GM19035 (cell line): ENCODE measurements around the gene HEXIM2.

Source experiments
- ATAC-seq: cut with Tn5 transposase; IDR thresholded peaks from one replicate; pipeline ENCODE4 v1.9.1; 2021; ENCODE audit not compliant: unreplicated experiment

Gene HEXIM2

DNA sequence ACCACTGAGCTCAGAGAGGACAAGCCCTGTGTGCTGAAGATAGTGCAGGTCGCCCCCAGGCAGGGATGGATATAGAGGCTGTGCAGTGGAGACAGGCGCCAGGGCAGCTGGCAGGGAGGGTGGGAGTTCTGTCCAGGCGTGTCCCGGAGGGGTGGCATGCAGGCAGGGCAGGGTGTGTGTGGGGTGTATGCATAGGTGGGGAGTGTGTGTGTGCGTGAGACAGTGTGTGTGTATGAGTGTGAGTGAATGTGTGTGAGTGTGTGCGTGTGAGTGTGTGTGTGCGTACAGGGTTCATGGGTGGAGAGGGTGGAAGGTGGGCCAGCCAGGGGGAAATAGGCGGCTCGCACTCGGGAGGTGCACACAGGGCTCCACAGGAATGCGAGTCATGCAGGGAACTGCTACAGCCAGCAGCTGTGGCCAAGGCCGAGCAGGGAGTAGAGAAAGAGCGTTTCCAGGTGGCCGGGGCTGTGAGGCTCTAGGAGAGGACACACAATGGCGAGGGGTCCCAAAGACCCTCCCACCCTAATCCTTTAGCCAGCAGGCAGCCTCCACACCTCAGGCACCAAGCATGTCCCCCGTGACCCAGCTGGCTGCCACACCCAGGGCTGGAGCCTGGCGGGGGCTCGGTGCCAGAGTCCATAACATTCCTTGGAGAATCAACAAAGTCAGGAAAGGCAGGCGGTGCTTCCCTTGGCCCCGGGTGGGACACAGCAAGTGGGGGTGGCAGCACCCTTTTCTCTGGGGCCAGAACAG lies 34.0 kb upstream of the HEXIM2 start:
- ATAC-seq: no peak

DNA sequence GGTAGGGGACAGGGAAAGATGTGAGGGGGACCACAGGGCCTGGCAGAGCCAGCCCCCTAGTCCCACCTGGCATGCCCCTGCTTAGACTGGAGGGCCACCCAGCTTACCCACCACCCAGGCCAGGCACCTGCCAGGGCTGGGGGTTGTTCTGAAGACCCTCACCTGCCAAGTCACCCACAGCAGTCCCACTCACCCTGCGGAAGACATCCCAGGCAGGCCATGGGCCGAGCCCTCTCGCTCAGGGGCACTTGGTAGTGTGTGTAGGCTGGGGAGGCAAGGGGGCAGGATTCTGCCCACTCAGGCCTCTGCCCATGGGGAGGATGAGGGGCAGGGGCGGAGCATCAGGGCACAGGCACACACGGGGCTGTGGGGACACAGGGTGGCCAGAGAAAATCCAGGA lies 33.3 kb upstream of the HEXIM2 start:
- no peak for ATAC-seq

DNA sequence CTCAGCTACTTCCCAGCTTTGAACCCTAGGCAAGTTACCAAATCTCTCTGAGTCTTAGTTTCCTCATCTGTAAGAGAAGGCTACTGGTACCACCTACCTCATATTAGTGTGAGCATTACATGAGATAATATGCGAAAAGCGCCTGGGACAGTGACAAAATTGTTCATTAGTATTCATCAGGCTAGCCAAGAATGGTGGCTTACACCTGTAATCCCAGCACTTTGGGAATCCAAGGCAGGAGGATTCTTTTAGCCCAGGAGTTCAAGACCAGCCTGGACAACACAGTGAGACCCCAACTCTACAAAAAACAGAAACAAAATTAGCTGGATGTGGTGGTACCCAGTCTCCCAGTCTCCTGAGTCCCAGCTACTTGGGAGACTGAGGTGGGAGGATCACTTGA lies 32.7 kb upstream of the HEXIM2 start:
- no peak for ATAC-seq

DNA sequence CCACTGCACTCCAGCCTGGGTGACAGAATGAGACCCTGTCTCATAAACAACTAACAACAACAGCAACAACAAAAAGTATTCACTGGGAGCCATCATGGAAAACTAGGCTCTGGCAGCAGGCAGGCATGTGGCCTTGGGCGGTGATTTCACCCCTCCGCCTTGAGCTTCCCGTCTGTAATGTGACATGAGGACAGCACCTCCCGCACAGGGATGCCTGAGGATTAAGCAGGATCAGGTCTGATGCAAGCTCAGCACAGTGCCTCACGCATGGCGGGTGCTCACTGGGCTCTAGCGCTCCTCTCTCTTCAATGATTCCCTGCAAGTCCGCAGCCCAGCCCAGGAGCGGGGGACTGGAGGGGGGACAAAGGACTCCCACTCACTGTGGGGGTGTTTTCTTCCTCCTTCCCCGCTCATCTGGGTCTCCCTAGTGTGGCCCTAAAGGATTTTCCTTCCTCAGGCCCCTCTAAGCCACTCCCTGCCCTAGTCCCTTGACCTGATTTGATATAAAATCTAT lies 32.2 kb upstream of the HEXIM2 start:
- no peak for ATAC-seq

DNA sequence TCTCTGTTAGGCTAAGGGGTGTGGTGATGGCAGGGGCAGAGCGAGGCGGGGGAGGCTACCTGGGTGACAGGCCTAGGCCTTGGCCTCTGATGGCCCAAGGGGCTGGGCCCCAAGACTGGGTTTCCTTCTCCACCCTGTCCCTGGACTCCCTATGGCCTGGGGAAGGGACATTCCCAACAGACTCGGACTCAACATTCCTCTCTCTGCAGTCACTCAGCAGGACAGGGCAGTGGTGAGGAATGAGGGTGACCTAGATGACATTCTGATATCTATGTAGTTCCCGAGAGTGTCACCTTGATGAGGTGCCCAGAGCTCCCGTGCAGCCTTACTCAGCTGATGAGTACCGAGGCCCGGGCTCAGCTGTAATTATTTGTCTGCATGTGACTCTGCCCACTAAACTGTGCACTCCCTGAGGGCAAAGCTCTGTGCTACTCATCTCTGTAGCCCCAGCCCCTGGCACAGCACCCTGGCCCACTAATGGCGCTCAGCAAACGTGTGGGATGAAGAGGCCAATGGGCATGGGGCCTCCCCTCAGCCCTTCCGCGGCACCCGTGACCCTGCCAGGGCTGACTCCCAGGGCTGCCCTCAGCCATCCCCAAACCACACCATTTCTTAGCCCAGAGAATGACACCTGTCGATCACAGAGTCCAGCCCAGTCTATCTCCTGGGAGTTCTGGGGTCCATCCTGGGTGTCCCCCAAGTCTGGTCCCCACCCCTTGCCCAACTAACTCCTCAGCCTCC lies 31.6 kb upstream of the HEXIM2 start:
- ATAC-seq: no peak

DNA sequence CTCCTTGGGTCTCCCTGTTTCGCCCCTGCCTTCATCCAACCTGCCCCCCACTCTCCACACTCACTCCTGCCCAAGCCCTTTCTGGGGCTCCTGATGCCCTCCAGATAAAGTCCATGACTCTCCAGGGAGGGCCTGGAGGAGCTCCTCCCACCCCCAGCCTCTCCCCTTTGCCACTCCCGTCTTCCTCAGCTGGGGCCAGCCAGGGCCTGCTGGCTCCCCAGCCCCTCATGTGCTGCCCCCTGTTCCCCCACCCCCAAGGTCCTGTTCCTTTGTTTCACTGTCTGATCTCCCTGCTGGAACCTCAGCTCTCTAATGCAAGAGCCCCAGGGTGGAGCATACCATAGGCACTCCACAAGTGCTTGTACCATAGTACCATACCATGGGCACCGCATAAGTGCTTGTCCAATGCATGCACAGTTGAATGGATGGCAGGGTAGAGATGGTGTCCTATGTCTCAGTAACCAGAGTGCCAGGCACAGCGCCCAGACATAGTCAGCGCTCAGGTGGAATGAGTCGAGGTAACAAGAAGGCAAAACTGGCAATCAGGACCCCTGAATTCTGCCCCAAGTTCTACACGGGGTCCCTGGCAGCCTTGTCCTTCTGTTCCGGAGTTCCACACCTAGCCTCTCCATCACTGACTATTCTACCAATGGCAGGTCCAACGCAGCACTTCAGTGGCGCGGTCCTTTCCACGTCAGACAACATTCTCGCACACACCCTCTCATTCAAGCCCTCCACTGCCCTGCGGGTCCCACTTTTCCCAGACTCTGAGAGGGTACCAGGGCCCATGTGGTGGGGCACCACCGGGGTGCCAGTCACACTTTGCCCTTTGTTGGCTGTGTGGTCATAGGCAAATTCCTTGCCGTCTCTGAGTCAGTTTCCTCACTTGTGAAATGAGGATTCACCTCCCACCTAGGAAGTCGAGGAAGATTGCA lies 30.7 kb upstream of the HEXIM2 start:
- no peak for ATAC-seq

DNA sequence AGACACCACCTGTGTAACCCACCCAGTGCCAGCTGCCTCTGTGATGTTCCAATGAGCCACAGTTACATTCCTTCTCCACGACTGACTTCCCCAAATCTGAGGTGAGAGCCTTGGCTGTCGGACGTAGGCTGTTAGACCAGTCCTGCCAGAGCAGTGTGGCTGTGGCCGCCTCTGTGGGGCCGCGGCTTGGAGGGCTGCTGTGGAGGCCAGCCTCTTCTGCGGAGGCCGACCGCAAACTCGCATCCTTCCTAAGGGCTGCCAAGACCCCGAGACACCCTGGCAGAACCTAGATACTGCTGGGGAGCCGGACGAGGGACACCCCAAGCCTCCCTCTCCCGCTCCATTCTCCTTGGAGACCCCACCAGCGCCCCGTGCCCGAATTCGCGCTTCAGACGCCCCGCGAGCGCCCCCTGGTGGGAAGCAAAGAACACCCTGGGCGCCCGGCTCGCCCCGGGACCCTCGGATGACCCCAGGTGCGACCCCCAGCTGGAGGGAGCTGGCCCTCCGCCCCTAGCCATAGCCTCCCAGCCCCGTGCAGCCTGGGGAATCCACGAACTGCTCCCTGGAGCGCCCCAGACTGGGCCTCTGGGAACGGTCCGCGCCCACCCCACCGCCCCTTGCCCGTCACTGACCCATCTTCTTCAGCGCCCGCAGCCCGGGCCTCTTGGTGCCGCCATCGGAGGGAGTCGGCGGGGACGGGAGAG lies 29.9 kb upstream of the HEXIM2 start:
- no peak for ATAC-seq

DNA sequence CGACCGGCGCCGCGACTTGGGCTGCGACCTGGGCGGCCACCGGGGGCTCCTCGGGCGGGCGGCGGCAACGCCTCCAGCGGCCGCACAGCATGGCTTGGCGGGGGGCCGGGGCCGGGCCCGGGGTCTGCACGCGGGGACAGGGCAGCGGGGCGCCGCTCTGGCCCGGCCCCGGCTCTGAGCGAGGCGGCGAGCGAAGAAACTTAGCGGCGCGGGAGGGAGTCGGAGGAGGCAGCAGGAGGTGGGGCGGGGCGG lies 29.4 kb upstream of the HEXIM2 start, which contains the start of gene PLCD3:
Gene PLCD3, minus strand, starts transcription at position 196 of the 252 bp plus-strand sequence. Its CDS starts 105 bp downstream, at position 91.
- no peak for ATAC-seq

DNA sequence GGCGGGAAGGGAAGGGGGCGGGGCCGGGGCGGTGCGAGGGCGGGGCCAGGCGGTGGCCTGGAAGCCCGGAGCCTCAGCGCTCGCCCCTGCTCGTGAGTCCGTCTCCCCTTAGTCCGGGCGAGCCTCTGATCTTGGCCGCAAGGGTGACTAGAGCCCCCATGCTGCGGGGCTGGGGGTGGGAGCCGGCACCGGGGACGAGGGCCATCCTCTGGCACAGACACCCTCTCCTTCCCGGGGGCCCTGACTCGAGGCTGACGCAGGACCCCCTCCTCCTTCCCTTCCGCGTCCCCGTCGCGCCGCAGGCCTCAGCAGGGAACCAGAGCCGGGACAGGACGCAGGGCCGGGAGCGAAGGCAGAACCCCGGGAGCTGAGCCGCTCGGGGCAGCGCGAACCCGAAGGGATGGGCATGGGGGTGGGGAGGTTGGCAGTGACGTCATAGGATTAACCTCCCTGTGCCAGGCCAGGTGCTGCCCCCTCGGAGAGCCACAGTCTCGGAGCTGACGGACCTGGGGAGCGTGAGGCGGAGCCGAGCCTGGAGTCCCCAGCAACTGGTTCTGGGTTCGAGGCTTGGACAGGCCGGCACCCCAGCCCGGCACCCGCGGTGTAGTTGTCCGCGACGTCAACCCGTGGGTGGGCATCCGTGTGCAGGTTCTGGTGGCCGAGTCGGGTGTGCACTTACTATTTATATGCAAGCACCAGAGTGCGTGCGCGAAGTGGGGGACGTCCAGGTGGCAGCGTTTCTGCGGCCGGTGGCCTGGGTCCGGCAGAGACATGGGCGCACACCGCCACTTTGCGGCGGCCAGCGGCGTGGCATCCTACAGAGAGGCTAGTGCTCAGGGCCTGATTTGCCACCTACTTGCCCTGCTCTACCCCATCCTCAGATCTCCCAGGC lies 28.9 kb upstream of the HEXIM2 start:
- no peak for ATAC-seq

DNA sequence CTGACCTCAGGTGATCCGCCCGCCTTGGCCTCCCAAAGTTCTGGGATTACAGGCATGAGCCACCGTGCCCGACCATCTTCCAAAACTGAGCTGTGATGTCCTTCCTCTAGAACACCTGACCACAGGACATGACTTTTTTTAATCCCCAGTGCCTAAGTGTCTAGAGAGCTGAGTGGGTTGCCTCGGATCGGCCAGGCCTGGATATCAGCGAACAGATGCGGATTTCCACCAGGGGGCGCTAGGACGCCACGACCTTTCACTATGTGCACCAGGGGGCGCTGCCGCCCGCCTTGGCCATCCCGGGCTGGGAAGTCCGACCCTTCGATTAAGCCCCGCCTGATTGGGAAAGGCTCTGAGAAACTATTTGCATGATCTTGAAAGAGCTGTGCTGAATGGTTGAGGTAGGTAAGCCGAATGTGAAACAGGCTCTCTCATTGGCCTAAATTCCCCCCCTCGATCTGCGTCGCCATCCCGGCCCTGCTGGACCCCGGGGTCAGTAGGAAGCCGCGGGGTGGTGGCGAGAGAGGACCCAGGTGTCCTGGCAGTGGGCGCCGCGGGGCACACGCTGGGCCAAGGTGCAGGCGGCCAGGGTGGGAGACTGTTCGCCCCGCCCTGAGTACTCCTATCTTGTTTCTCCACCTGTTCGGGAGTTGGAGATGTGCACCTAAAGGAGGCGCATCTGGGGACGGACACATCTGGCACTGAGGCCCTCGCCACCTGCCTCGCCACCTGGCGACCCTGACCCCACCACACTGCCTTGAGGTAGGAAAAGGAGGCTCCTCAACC lies 26.3 kb upstream of the HEXIM2 start, which contains the start of gene ACBD4:
Gene ACBD4, plus strand, starts transcription at position 496 of the 786 bp plus-strand sequence. CDS start 458 bp downstream, outside the sequence.
- ATAC-seq: peak; percentile 82

DNA sequence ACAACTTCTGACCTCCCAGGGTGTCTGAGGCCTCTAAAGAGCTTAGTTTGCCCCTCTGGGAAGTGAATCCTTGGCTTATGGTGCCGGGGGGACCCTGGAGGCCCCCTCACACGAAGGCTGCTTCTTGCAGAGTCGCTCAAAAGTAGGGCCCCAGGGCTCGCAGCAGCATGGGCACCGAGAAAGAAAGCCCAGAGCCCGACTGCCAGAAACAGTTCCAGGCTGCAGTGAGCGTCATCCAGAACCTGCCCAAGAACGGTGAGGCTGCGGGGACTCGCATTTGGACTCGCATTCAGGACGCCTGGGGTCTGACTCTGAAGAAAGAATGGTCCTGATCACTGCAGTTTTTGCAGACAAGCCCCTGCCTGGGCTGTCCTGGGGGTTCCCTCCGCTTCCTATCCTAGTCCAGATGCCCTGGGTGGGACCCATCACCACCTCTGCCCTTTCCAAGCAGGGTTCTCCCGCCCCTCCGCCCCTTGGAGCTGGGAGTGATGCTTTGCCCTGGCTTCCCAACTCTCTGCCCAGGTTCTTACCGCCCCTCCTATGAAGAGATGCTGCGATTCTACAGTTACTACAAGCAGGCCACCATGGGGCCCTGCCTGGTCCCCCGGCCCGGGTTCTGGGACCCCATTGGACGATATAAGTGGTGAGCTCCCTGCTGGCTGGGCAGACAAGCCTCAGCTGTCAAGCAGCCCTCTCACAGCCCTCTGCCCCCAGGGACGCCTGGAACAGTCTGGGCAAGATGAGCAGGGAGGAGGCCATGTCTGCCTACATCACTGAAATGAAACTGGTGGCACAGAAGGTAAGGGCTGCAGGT lies 25.5 kb upstream of the HEXIM2 start:
- ATAC-seq: no peak

DNA sequence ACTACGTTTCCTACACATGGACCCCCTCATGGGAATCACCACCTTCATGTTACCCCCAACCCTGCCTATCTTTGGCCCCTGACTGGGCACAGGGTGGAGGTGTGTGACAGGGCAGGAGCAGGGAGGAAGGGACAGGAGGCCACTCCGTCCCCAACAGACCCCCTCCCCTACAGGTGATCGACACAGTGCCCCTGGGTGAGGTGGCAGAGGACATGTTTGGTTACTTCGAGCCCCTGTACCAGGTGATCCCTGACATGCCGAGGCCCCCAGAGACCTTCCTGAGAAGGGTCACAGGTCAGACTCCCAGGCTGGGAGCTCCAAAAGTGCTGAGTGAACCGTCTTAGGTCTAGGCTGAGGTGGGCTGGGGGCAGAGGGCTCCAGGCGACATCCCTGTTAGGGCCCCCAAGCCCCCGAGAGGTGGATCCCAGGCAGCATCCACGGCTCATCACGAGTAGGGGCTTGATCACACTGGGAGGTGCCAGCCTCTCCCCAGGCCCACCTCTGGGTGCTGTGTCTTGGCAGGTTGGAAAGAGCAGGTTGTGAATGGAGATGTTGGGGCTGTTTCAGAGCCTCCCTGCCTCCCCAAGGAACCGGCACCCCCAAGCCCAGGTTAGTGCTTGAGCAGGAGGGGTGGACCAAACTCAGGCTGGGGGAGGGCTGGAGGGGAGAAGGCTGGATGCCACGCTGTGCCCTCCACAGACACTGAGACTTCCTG lies 24.7 kb upstream of the HEXIM2 start:
- no peak for ATAC-seq

DNA sequence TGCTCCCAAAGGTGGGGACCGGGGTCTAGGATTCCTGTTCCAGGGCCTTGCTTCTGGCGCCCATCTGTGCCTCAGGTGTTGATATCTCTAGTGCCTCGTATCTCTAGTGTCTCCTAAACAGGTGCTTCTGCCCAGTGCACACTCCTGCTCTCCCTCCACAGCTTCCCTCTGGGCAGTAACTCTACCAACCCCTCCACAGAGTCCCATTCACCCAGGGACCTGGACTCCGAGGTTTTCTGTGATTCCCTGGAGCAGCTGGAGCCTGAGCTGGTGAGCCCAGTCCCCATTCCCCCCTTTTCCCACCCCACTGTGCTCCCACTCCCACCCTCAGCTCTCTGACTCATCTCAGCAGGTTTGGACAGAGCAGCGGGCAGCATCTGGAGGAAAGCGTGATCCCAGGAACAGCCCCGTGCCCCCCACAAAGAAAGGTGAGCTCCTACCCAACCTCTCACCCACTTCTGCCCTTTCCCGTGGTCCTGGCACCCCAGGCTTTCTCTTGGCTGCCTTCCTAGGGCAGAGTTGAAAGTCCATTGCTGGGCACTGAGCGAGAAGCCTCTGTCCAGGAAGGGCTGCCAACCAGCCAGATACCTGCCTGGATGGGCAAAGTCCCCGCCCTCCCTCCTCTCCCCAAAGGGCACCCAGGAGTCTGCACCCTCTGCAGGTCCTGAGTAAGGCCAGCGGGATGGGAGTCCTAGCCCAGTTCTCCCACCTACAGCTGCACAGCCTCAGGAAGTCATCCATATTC lies 23.9 kb upstream of the HEXIM2 start:
- no peak for ATAC-seq

DNA sequence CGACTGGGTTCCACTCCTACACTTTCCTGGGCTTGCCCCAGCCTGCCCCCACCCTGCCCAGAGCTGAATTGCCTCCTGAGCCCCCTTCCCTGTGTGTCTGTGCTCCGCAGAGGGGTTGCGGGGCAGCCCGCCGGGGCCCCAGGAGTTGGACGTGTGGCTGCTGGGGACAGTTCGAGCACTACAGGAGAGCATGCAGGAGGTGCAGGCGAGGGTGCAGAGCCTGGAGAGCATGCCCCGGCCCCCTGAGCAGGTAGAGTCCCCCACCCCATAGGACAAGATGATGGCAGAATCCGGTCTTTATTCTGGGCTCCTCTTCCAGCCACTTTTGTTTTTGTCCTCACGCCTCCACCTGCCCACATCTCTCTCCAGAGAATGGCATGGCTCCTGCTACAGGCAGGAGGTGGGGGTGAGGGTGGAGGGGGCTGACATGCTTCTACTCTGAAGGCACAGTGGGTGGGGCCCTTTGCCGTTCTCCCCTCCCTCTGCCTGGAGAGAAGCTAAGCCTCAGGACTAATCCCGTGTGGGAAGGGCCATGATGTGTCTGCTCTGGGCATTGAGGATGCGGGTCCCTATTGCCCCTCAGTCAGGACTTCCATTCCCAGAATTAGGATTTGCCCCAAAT lies 22.7 kb upstream of the HEXIM2 start:
- ATAC-seq: no peak

DNA sequence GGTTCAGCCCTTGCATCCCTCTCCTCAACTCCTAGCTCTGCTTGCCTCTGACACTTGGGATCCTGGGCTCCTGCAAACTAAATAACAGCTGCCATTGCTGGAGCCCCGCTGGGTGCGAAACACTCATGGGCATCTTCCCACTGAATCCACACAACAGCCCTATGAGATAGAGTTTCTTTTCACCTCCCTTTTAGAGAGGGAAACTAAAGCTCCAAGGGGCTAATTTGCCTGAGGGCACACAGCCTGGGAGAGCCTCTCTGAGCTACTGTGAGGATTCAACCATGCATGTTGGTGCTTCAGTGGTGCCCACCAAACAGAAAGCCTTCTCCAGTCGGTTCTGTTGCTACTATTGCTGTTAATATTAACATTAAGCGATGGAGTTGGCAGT lies 22.1 kb upstream of the HEXIM2 start:
- ATAC-seq: no peak

DNA sequence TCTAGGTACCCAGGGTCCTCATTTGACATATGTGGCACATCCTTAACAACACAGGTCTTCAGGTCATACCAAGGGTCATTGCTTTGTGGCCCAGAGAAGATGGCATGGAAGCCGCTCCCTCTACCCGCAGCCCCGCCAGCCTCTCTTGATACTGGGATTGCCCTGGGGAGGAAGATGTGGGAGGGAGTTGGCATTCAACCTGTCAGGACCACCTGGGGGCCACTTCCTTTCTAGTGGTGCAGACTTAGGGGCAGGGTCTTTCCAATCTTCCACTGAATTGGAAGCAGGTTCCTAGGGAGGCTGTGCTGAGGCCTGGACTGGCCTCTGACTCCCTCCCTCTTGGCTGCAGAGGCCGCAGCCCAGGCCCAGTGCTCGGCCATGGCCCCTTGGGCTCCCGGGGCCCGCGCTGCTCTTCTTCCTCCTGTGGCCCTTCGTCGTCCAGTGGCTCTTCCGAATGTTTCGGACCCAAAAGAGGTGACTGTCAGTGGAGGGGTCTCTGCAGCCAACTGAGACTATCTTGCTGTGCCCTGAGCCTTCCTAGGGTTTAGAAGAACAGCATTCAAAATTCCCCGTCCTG lies 18.5 kb upstream of the HEXIM2 start:
- ATAC-seq: no peak
